A549 (cell line): ENCODE data around the gene PCDH12. TPM values are rescaled to one million over a fixed set of nuclear protein-coding genes. Genes with fewer than 3 reads are reported as not detected.

ENCODE experiments used
- ATAC-seq, 2 experiments: fragments of 200-7000 bp in 1 of 2; fragments of >200 bp in 1 of 2; cut with Nextera tagmentation in 1 of 2; cut with Tn5 transposase in 1 of 2; 3 replicates each; pipeline versions ENCODE4 v1.8.0 to v1.9.1; 2018 to 2020; ENCODE audit warnings: mild to moderate bottlenecking in 1 of 2, moderate library complexity in 1 of 2
- CTCF ChIA-PET: fragments of 300-600 bp; sonication (Branson Sonifier 250); formaldehyde crosslinking; extraction: SDS; loops from one replicate; lab custom pipeline; 2021; ENCODE audit warnings: antibody characterized with exemption, inconsistent platforms; lab: Yijun Ruan, JAX
- POLR2A ChIA-PET: fragments of 350-600 bp; formaldehyde crosslinking; extraction: SDS; loops from one replicate; lab custom pipeline; 2021; ENCODE audit warnings: antibody characterized with exemption, inconsistent platforms; lab: Yijun Ruan, JAX
- DNase-seq, 2 experiments: peaks; one replicate each; pipeline versions ENCODE4 v3.0.0 to v3.0.0-alpha.2; 2011 to 2016; ENCODE audit warnings: low read depth in 1 of 2, low spot score in 1 of 2
- FAIRE-seq: peaks from 2 replicates; lab custom pipeline; 2011; peaks lifted over from hg19 to GRCh38; lab: Jason Lieb, UNC
- H3K27ac ChIP-seq, 2 experiments: fragments of >200 bp; sonication (Bioruptor Twin); formaldehyde crosslinking; 3 replicates each; pipeline ENCODE4 v1.5.1; 2016 to 2017
- H3K4me1 ChIP-seq: fragments of >200 bp; sonication (Bioruptor Twin); formaldehyde crosslinking; 3 replicates; pipeline ENCODE4 v1.6.1; 2016
- H3K4me2 ChIP-seq: fragments of >200 bp; sonication (Bioruptor Twin); formaldehyde crosslinking; 3 replicates; pipeline ENCODE4 v1.6.1; 2016
- H3K4me3 ChIP-seq: fragments of >200 bp; sonication (Bioruptor Twin); formaldehyde crosslinking; 3 replicates; pipeline ENCODE4 v1.5.1; 2016
- H3K9me3 ChIP-seq: fragments of >200 bp; sonication (Bioruptor Twin); formaldehyde crosslinking; 3 replicates; pipeline ENCODE4 v1.6.1; 2016
- ATOH8 ChIP-seq: fragments of 250-450 bp; sonication (Bioruptor Pico); IDR thresholded peaks from 2 replicates; pipeline ENCODE4 v1.5.0; 2020; ENCODE audit warnings: low read depth, mild to moderate bottlenecking, moderate library complexity
- BCL3 ChIP-seq: fragments of >200 bp; sonication (Bioruptor Twin); formaldehyde crosslinking; IDR thresholded peaks from 3 replicates; pipeline ENCODE4 v1.6.1; 2016
- BHLHE40 ChIP-seq: IDR thresholded peaks from 2 replicates; pipeline ENCODE4 v1.6.1; 2012; ENCODE audit warnings: low read depth, low read length, inconsistent platforms
- CEBPB ChIP-seq, 2 experiments: fragments of >200 bp in 1 of 2; sonication (Bioruptor Twin) in 1 of 2; formaldehyde crosslinking in 1 of 2; IDR thresholded peaks; 2 replicates each; pipeline ENCODE4 v1.6.1; 2012 to 2016
- CTCF ChIP-seq: fragments of >200 bp; sonication (Bioruptor Twin); formaldehyde crosslinking; IDR thresholded peaks from 3 replicates; pipeline ENCODE4 v1.5.1; 2016
- ELK1 ChIP-seq: fragments of 150-350 bp; IDR thresholded peaks from 2 replicates; pipeline ENCODE4 v1.6.1; 2014; ENCODE audit warnings: low read depth, mild to moderate bottlenecking, low read length
- EP300 ChIP-seq, 2 experiments: fragments of >200 bp; sonication (Bioruptor Twin); formaldehyde crosslinking; IDR thresholded peaks; 2 replicates in 1 of 2; 3 replicates in 1 of 2; pipeline ENCODE4 v1.6.1; 2016 to 2017
- FOSB ChIP-seq: fragments of 250-450 bp; sonication (Bioruptor Pico); IDR thresholded peaks from 2 replicates; pipeline ENCODE4 v1.5.0; 2020; ENCODE audit warnings: mild to moderate bottlenecking, moderate library complexity
- FOSL2 ChIP-seq, 2 experiments: fragments of 450-650 bp in 1 of 2; fragments of >200 bp in 1 of 2; sonication (Bioruptor Twin) in 1 of 2; formaldehyde crosslinking; IDR thresholded peaks; 2 replicates each; pipeline versions ENCODE4 v1.5.0 to v1.6.1; 2016 to 2020; ENCODE audit warnings: mild to moderate bottlenecking in 1 of 2, moderate library complexity in 1 of 2
- HOXA7 ChIP-seq: fragments of 250-450 bp; sonication (Bioruptor Pico); IDR thresholded peaks from 2 replicates; pipeline ENCODE4 v1.5.0; 2020; ENCODE audit warnings: mild to moderate bottlenecking, moderate library complexity
- HOXB13 ChIP-seq: fragments of 250-450 bp; sonication (Bioruptor Pico); IDR thresholded peaks from 2 replicates; pipeline ENCODE4 v1.5.0; 2020; ENCODE audit warnings: low read depth, mild to moderate bottlenecking, moderate library complexity
- JUN ChIP-seq, 2 experiments: fragments of >200 bp; sonication (Bioruptor Twin); formaldehyde crosslinking; IDR thresholded peaks; 2 replicates in 1 of 2; 3 replicates in 1 of 2; pipeline ENCODE4 v1.6.1; 2016 to 2017
- JUNB ChIP-seq: fragments of >200 bp; sonication (Bioruptor Twin); formaldehyde crosslinking; IDR thresholded peaks from 2 replicates; pipeline ENCODE4 v1.6.1; 2016
- KDM1A ChIP-seq: fragments of 200-600 bp; sonication (generic); IDR thresholded peaks from 2 replicates; pipeline ENCODE4 v1.6.1; 2016; ENCODE audit warnings: low read depth, mild to moderate bottlenecking
- KDM5A ChIP-seq: fragments of 200-600 bp; sonication (generic); IDR thresholded peaks from 2 replicates; pipeline ENCODE4 v1.6.1; 2016; ENCODE audit warnings: antibody characterized with exemption, mild to moderate bottlenecking
- MAFK ChIP-seq: fragments of 450-650 bp; IDR thresholded peaks from 2 replicates; pipeline ENCODE4 v1.6.1; 2014; ENCODE audit not compliant: partially characterized antibody
- MYC ChIP-seq: IDR thresholded peaks from 2 replicates; pipeline ENCODE4 v1.6.1; 2012; ENCODE audit warnings: mild to moderate bottlenecking, inconsistent platforms, low read length, improper control_type of control experiment, borderline replicate concordance
- PBX3 ChIP-seq: IDR thresholded peaks from 2 replicates; pipeline ENCODE4 v1.6.1; 2012
- POLR2A ChIP-seq: IDR thresholded peaks from 2 replicates; pipeline ENCODE4 v1.6.1; 2012; ENCODE audit warnings: mild to moderate bottlenecking, low read length
- POLR2AphosphoS2 ChIP-seq: conservative IDR thresholded peaks from 2 replicates; pipeline ENCODE4 v1.6.1; 2012; ENCODE audit warnings: low read length, improper control_type of control experiment, inconsistent platforms
- RARB ChIP-seq: fragments of 250-450 bp; sonication (Bioruptor Pico); IDR thresholded peaks from 2 replicates; pipeline ENCODE4 v1.8.0; 2021; ENCODE audit warnings: mild to moderate bottlenecking, moderate library complexity
- SMC3 ChIP-seq: fragments of >200 bp; sonication (Bioruptor Twin); formaldehyde crosslinking; IDR thresholded peaks from 3 replicates; pipeline ENCODE4 v1.6.1; 2018; ENCODE audit warnings: inconsistent platforms
- ZC3H11A ChIP-seq: fragments of 450-650 bp; IDR thresholded peaks from 2 replicates; pipeline ENCODE4 v1.6.1; 2014; ENCODE audit warnings: antibody characterized with exemption, mild to moderate bottlenecking
- ZSCAN20 ChIP-seq: fragments of 250-450 bp; sonication (Bioruptor Pico); IDR thresholded peaks from 2 replicates; pipeline ENCODE4 v1.8.0; 2022; ENCODE audit warnings: mild to moderate bottlenecking, moderate library complexity
- WGBS: methylation state at CpG from one replicate; pipeline ENCODE4 v1.1.6; 2017; ENCODE audit errors: missing lambda C conversion rate; 5-methylcytosine and 5-hydroxymethylcytosine counted together
- polyA plus RNA-seq, 4 experiments: library from polyadenylated mRNA; depleted of rRNA in 3 of 4; stranded (reverse); fragments of >200 nt; fragmentation: RNase III in 1 of 4; extraction: RNeasy Plus Mini Kit Qiagen cat#74134 plus additional on column Dnase treatment in 1 of 4; gene quantifications; 2 replicates in 3 of 4; 3 replicates in 1 of 4; pipeline ENCODE4 v1.2.3, GENCODE V29; 2011 to 2017

The PCDH12 gene
- polyA plus RNA-seq, 2 of the 4 experiments (the other 2 are of a cell fraction), result not detected

GRCh38 chr5:141913560-141914198 is 44.3 kb downstream of the PCDH12 start:
- Histone ChIP-seq H3K9me3 (no peaks in the 10 kb centered on the region), H3K4me2 (no peak overlapping the region), H3K4me3 (no peak overlapping the region), H3K4me1 (no peaks in the 10 kb centered on the region), H3K27ac (no peak overlapping the region)
- FAIRE-seq (no peak), DNase-seq (no peak), ATAC-seq (no peak)
- ChIA-PET CTCF (interaction anchor here (1.0 to 3.5 kb wide), 5 partner anchors 8 to 221 kb away, joined by 4 to 13 read pairs (median 5); no protein-coding TSS in a partner anchor), POLR2A (interaction anchor here (4.0 kb wide), 1 partner anchor 10 kb away, joined by 18 read pairs; the partner anchor contains the start of gene DELE1)
- WGBS, result 79% methylated on average over 16 of the region's 16 CpGs
- TF ChIP-seq MYC (no peak), SMC3 (no peak), POLR2A (no peak), HOXB13 (CRISPR knock-in tag) (no peak), EP300 (IDR thresholded peaks at IDR 0.05) (no peak), JUN (IDR thresholded peaks at IDR 0.05) (no peak), RARB (CRISPR knock-in tag) (no peak), BHLHE40 (no peak), CEBPB (IDR thresholded peaks at IDR 0.05) (no peak), KDM1A (no peak), JUNB (no peak), ATOH8 (CRISPR knock-in tag) (no peak), ZC3H11A (no peak)

GRCh38 chr5:141910271-141910673 is 47.7 kb downstream of the PCDH12 start:
- Histone ChIP-seq H3K27ac (no peak overlapping the region), H3K4me3 (no peak overlapping the region), H3K9me3 (peaks cover 2% of the 10 kb centered on the region; the same call in 1 of the 3 replicates), H3K4me1 (no peaks in the 10 kb centered on the region), H3K4me2 (no peak overlapping the region)
- ChIA-PET CTCF (interaction anchor here (0.6 to 4.7 kb wide), 3 partner anchors 31 to 585 kb away, joined by 3 to 18 read pairs (median 10); partner anchors contain the start of gene PCDH1), POLR2A (interaction anchor here (2.5 kb wide), 1 partner anchor 14 kb away, joined by 8 read pairs; the partner anchor contains the start of gene DELE1)
- TF ChIP-seq MAFK (peak; percentile 1), ELK1 (no peak)
- DNase-seq (peak in 1 of 2 experiments; percentile 18), FAIRE-seq (no peak), ATAC-seq (peak; percentile 47 to 61; a peak in 5 of 6 replicates)
- 8% methylated on average over 2 of the region's 2 CpGs for WGBS

GRCh38 chr5:141909212-141909611 is 48.8 kb downstream of the PCDH12 start:
- H3K4me1 ChIP-seq, result no peaks in the 10 kb centered on the region
- ChIA-PET POLR2A (interaction anchor here (2.5 kb wide), 1 partner anchor 15 kb away, joined by 8 read pairs; the partner anchor contains the start of gene DELE1), CTCF (interaction anchor here (0.6 to 4.7 kb wide), 4 partner anchors 21 to 97 kb away, joined by 3 to 18 read pairs (median 6); partner anchors contain the start of gene PCDH1)
- H3K4me2 ChIP-seq, result no peak overlapping the region
- DNase-seq, result no peak
- FAIRE-seq, result no peak
- 77% methylated on average over 4 of the region's 4 CpGs for WGBS
- no peak for ATAC-seq
- no peak overlapping the region for H3K4me3 ChIP-seq
- TF ChIP-seq FOSB (CRISPR knock-in tag) (no peak), KDM5A (no peak), ZSCAN20 (CRISPR knock-in tag) (no peak), CEBPB (IDR thresholded peaks at IDR 0.05) (no peak), BCL3 (no peak), POLR2AphosphoS2 (no peak), JUNB (no peak), MYC (no peak), CTCF (no peak), HOXA7 (CRISPR knock-in tag) (no peak), FOSL2 (IDR thresholded peaks at IDR 0.05) (no peak), FOSL2 (CRISPR knock-in tag; IDR thresholded peaks at IDR 0.05) (no peak), PBX3 (no peak), MAFK (no peak)
- peaks cover 2% of the 10 kb centered on the region; the same call in 1 of the 3 replicates for H3K9me3 ChIP-seq
- H3K27ac ChIP-seq, result no peak overlapping the region
